ENCODE data around the gene CTSW. TPM values are rescaled to one million over a fixed set of nuclear protein-coding genes. Genes with fewer than 3 reads are reported as not detected.

The CTSW gene
- total RNA-seq, 2 experiments from 2014 or later, result 124 to 126 TPM

DNA sequence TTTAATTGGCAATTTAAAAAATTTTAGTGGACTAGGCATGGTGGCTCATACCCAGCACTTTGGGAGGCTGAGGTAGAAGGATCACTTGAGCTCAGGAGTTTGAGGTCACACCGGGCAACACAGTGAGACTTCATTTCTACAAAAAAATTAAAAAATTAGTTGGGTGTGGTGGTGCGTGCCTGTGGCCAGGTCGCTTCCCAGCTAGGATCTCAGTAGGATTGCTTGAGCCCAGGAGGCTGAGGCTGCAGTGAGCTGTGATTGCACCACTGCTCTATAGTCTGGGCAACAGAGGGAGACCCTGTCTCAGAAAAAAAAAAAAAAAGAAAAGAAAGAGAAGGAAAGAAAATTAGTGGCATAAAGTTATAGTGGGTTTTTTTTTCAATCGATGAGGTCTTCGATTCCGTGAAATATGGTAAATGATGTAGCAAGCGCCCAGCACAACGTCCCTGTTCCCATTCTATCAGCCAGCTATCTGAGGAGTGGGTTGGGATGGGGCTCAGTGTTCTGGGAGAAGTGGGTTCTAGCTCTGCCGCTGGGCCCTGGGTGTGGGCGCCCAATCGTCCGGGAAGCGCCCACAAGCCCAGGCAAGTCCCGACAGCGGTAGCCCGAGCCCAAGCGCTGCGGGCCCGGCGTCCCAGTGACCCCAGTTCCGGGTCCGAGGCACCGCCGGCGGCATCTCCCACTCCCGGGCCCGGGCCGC lies 19.2 kb downstream of the CTSW start:
- no peak for ATAC-seq
- peak overlapping the region; percentile 80 for H3K4me3 Mint-ChIP-seq
- intact Hi-C loops (cut with micrococcal nuclease), result loop anchor here (10.0 kb wide), 1 partner anchor 66 kb away; the partner anchor contains the start of gene SART1
- TF ChIP-seq, protein P1, sequence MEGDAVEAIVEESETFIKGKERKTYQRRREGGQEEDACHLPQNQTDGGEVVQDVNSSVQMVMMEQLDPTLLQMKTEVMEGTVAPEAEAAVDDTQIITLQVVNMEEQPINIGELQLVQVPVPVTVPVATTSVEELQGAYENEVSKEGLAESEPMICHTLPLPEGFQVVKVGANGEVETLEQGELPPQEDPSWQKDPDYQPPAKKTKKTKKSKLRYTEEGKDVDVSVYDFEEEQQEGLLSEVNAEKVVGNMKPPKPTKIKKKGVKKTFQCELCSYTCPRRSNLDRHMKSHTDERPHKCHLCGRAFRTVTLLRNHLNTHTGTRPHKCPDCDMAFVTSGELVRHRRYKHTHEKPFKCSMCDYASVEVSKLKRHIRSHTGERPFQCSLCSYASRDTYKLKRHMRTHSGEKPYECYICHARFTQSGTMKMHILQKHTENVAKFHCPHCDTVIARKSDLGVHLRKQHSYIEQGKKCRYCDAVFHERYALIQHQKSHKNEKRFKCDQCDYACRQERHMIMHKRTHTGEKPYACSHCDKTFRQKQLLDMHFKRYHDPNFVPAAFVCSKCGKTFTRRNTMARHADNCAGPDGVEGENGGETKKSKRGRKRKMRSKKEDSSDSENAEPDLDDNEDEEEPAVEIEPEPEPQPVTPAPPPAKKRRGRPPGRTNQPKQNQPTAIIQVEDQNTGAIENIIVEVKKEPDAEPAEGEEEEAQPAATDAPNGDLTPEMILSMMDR (IDR thresholded peaks at IDR 0.05), result no peak
- peaks cover 40% of the 10 kb centered on the region for H3K4me1 Mint-ChIP-seq (ENCODE audit: low read depth)
- peak overlapping the region; percentile 86 for H3K27ac Mint-ChIP-seq
- no peaks in the 10 kb centered on the region for H3K9me3 Mint-ChIP-seq
- no peak for DNase-seq
- POLR2A ChIA-PET, result interaction anchor here (0.6 to 28.1 kb wide), 14 partner anchors 9 to 476 kb away, joined by 3 to 560 read pairs (median 6); partner anchors contain the start of genes BANF1, C11orf68, CCDC85B and CFL1
- H3K27me3 Mint-ChIP-seq, result peaks cover 3% of the 10 kb centered on the region
- peaks cover 30% of the 10 kb centered on the region for H3K36me3 Mint-ChIP-seq (ENCODE audit: low read depth)
- CTCF ChIA-PET, result interaction anchor here (0.6 to 7.1 kb wide), 9 partner anchors 10 to 196 kb away, joined by 3 to 50 read pairs (median 4); partner anchors contain the start of genes CCDC85B, FIBP and MUS81

DNA sequence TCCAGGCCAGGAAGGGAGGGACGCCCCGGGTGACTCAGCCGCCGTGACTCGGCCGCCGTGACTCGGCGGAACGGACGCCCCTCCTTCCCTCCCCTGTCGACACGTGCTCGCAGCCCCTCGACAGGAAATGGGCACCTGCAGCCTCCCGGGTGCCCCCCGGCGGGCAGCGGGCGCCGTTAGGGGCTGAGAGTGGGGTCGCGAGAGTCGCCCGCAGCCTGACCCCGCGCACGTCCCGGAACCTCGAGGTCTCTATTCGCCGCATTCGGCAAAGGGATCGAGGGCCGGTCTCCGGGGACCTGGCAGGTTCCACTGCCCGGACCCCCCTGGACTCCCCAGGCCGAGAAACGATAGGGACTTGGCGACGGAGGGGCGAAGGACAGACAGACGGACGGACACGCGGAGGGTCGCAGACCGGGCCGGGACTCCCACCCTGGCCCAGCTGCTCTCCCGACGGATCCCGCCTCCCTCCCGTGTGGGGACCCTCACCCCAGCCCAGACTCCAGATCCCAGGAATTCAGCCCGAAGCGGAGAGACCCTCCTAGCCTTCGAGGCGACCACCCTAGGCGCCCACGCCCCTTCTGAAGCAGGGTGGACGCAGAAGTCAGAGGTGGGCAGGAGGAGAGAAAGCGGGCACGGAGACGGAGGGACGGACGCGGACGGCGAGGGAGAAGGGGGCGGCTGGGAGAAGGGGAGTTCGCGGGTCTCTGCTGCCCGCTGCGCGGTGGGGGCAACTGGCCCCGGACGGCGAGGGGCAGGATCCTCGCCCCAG lies 19.9 kb downstream of the CTSW start:
- peak overlapping the region; percentile 80 for H3K4me3 Mint-ChIP-seq
- H3K27ac Mint-ChIP-seq, result peak overlapping the region; percentile 86
- CTCF ChIA-PET, result interaction anchor here (0.8 to 7.1 kb wide), 6 partner anchors 10 to 59 kb away, joined by 3 to 71 read pairs (median 22); partner anchors contain the start of genes CCDC85B, FIBP and MUS81
- H3K27me3 Mint-ChIP-seq, result peaks cover 3% of the 10 kb centered on the region
- peak; percentile 36 for ATAC-seq
- TF ChIP-seq, protein P1 (IDR thresholded peaks at IDR 0.05), result peak; percentile 11
- intact Hi-C loops (cut with micrococcal nuclease), result loop anchor here (10.0 kb wide), 1 partner anchor 65 kb away; the partner anchor contains the start of gene SART1
- peaks cover 25% of the 10 kb centered on the region for H3K36me3 Mint-ChIP-seq (ENCODE audit: low read depth)
- POLR2A ChIA-PET, result interaction anchor here (0.6 to 28.1 kb wide), 14 partner anchors 10 to 477 kb away, joined by 3 to 560 read pairs (median 6); partner anchors contain the start of genes BANF1, C11orf68, CCDC85B and CFL1
- no peaks in the 10 kb centered on the region for H3K9me3 Mint-ChIP-seq
- H3K4me1 Mint-ChIP-seq (ENCODE audit: low read depth), result peaks cover 34% of the 10 kb centered on the region
- peak; percentile 88 for DNase-seq

DNA sequence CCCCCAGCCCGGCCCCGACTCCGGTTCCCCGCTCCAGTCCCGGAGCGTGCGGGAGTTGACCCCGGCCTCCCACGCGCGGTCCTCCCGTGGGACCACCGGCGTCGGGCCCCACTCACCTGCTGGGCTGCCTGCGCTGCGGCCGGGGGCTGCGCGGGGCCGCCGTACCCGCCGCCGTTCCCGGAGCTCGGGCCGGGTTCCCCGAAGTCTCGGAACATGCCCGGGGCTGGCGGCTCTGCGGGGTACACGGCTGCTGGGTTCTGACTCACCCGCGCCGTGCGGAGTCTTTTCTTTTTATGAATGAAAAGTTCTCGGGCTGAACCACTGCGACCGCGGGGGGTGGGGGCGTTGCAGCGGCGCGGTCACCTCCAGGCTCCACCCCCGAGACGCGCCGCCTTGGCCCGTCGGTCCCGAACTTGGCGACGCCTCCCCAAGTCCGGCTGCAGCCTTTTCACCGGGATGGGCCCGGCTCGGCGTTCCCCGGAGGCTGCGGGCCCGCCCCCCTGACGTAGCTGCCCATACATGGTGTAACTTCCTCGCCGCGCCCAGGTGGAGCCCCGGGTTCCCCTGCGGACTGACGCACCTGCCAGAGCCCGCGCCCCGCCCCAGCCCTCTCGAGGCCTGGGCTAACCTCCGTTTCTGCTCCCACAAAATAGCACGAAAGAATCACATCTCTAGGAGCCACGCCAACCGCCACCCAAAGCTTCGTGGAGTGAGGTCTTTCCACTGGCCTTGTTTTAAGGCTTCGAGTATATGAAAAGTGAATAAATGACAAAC lies 20.7 kb downstream of the CTSW start, which contains the start of gene FOSL1:
Gene FOSL1 (minus strand): TSS at position 264 of the 774 bp plus-strand sequence. CDS start 49 bp downstream, at position 215.
- Mint-ChIP-seq H3K4me1 (ENCODE audit: low read depth) (peaks cover 32% of the 10 kb centered on the region), H3K27ac (peak within 1 kb of the TSS; percentile 86), H3K4me3 (peak within 1 kb of the TSS; percentile 80), H3K9me3 (no peaks in the 10 kb centered on the region), H3K27me3 (peaks cover 5% of the 10 kb centered on the region), H3K36me3 (ENCODE audit: low read depth) (peaks cover 22% of the 10 kb centered on the region)
- intact Hi-C loops (cut with micrococcal nuclease), result no loop called here
- ChIA-PET CTCF (interaction anchor here (0.9 to 4.2 kb wide), 6 partner anchors 9 to 121 kb away, joined by 3 to 71 read pairs (median 4); partner anchors contain the start of genes C11orf68, CCDC85B and FIBP), POLR2A (interaction anchor here (0.6 to 28.1 kb wide), 15 partner anchors 9 to 478 kb away, joined by 3 to 560 read pairs (median 5); partner anchors contain the start of genes C11orf68, CCDC85B, CFL1 and CTSW)
- TF ChIP-seq, protein P1 (IDR thresholded peaks at IDR 0.05), result no peak
- DNase-seq, result peak; percentile 97
- peak; percentile 88 for ATAC-seq

DNA sequence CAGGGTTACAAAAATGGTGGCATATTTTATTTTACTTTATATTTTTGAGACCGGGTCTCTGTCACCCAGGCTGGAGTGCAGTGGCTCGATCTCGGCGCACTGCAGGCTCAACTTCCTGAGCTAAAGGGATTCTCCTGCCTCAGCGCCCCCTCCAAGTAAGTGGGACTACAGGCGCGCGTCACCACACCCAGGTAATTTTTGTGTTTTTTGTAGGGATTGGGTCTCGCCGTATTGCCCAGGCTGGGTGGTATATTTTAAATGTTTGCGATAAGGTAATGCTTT lies 21.2 kb downstream of the CTSW start:
- Mint-ChIP-seq H3K4me1 (ENCODE audit: low read depth) (peaks cover 27% of the 10 kb centered on the region), H3K4me3 (peak overlapping the region; percentile 61), H3K27ac (peak overlapping the region; percentile 61)

More for the DNA sequence above, 21.2 kb downstream of the CTSW start:
- CTCF ChIA-PET, result interaction anchor here (0.9 to 4.2 kb wide), 8 partner anchors 9 to 121 kb away, joined by 3 to 71 read pairs (median 4); partner anchors contain the start of genes C11orf68, CCDC85B and FIBP
- TF ChIP-seq, protein P1 (IDR thresholded peaks at IDR 0.05), result no peak
- DNase-seq, result no peak
- POLR2A ChIA-PET, result interaction anchor here (0.8 to 28.1 kb wide), 12 partner anchors 8 to 93 kb away, joined by 3 to 560 read pairs (median 6); partner anchors contain the start of genes C11orf68, CCDC85B, CFL1 and EFEMP2
- ATAC-seq, result no peak
- intact Hi-C loops (cut with micrococcal nuclease), result no loop called here
- H3K36me3 Mint-ChIP-seq (ENCODE audit: low read depth), result peaks cover 18% of the 10 kb centered on the region
- no peaks in the 10 kb centered on the region for H3K9me3 Mint-ChIP-seq
- H3K27me3 Mint-ChIP-seq, result peaks cover 5% of the 10 kb centered on the region
